ENCODE results near the gene COL15A1.

DNA sequence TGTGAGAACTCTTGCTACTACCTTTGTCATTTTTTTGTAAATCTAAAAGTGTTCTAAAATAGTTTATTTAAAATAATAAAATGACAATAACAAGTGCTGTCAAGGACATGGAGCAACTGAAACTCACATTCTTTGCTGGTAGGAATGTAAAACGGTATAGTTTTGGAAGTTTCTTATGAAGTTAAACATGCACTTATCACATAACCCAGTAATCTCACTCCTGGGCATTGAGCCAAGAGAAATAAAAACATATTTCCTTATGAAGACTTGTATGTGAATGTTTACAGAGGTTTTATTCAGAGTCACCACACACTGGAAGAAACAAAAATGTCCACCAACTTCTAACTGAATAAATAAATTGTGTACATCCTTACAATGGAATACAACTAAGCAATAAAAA is 46.0 kb upstream of the COL15A1 start:
- TF ChIP-seq SUZ12 (IDR thresholded peaks at IDR 0.05; ENCODE audit: extremely low read depth, insufficient read depth, insufficient read length) (no peak), ZNF274 (IDR thresholded peaks at IDR 0.05; ENCODE audit: low read depth, low read length) (no peak), YY1 (IDR thresholded peaks at IDR 0.05; ENCODE audit: insufficient read depth, insufficient read length) (no peak)
